Measurements from ENCODE around the gene SYTL3.

DNA sequence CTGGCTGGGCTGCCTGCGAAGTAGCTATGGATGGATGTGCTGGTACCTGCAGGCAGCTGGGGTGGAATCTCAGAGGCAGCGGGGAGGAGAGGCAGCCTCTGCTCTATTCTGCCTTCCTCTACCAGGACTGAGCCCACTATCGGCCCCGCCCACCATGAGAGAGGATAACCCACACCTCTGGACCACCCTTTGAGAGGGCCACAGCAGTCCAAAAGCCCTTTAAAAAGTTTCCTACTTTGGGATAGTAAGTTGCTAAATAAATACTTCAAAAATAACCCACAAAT, 133.3 kb downstream of the SYTL3 start:
- TF ChIP-seq POLR2A (IDR thresholded peaks at IDR 0.05), result no peak
- TF ChIP-seq, protein P1, sequence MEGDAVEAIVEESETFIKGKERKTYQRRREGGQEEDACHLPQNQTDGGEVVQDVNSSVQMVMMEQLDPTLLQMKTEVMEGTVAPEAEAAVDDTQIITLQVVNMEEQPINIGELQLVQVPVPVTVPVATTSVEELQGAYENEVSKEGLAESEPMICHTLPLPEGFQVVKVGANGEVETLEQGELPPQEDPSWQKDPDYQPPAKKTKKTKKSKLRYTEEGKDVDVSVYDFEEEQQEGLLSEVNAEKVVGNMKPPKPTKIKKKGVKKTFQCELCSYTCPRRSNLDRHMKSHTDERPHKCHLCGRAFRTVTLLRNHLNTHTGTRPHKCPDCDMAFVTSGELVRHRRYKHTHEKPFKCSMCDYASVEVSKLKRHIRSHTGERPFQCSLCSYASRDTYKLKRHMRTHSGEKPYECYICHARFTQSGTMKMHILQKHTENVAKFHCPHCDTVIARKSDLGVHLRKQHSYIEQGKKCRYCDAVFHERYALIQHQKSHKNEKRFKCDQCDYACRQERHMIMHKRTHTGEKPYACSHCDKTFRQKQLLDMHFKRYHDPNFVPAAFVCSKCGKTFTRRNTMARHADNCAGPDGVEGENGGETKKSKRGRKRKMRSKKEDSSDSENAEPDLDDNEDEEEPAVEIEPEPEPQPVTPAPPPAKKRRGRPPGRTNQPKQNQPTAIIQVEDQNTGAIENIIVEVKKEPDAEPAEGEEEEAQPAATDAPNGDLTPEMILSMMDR (IDR thresholded peaks at IDR 0.05 in 4 of 5, conservative IDR thresholded peaks at IDR 0.05 in 1 of 5), result no peak

Measured in gastrocnemius medialis (tissue), 4 donors.